GM21390 (cell line): ENCODE measurements around the gene KRCC1.
"Not testable (repeated sequence)": the region's sequence is repeated elsewhere in the genome, so short reads cannot be mapped to it uniquely, and the experiment has no call there.

Experiments used
- ATAC-seq: cut with Tn5 transposase; IDR thresholded peaks from one replicate; pipeline ENCODE4 v1.9.1; 2021; ENCODE audit not compliant: unreplicated experiment

The KRCC1 gene

DNA sequence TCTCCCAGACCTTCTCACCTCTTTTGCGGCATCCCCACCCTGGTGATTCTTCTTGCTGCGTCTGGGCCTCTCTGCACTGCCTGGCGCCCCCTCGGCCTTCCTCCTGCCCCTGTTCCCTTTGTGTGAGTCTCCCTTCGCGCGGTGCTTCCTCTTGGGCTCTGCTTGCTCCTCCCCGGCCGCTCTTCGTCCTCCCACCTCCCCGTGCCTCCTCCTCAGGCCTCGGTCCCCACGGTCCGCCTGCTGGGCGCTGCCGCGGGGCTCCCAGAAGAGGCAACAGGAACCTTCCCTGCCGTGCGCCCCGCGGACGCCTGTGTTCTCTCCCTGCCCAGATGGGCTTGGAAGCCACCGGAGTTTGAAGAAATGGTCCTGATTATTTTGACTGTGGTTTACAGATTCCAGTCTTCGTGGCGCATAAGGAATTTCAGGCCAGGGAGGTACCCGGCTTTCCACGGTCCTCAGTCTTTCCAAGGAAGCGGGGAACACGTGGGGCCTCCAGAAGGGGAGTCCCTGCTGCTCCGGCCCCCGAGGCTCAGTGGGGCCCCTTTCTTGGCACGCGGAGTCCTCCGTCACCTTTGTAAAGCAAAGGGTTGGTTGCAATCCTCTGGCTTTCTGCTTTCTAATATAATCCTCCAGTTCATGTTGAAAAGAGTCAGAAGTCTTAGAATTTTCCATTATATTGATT lies 52.4 kb downstream of the KRCC1 start:
- ATAC-seq, result no peak

GRCh38 chr2:88002359-88002707 lies 53.2 kb downstream of the KRCC1 start:
- ATAC-seq, result no peak

DNA sequence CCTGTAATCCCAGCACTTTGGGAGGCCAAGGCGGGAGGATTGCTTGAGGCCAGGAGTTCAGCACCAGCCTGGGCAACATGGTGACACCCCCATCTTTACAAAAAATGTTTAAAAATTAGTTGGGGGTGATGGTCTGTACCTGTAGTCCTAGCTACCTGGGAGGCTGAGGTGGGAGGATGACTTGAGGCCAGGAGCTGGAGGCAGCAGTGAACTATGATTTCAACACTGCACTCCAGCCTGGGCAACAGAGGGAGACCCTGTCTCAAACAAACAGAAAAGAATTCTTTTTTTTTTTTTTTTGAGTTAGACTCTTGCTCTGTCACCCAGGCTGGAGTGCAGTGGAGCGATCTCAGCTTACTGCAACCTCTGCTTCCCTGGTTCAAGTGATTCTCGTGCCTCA lies 55.1 kb downstream of the KRCC1 start:
- ATAC-seq, result not testable (repeated sequence)

DNA sequence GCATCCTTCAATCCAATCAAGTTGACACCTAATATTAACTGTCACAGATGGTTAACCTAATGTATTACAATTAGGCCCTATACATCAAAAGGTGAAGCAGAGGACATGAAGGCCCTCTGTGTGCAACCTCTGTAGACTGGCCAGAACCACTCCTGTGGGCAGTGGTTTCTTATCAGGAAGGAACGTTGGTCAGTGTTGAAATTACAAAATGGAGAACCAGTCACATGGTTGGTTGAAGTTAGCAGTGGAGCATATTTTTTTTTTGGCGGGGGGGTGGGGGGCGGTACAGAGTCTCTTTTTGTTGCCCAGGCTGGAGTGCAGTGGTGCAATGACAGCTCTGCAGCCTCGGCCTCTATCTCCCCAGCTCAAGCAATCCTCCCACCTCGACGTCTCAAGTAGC lies 59.0 kb downstream of the KRCC1 start:
- no peak for ATAC-seq

DNA sequence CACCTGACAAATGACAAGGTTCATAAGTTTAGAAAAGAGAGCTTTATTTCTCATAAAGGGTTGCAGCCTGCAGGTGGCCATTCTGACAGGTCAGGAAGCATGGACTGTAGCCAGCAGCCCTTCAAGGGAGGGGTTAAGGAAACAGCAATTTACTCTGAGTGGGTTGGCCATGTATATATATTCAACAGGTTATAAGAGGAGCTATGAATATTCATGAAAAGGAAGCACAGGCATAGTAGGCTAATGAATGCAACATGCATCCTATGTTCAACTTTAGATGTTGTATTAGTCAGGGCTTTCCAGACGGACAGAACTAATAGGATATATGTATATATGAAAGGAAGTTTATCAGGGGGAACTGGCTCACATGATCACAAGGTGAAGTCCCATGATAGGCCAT lies 59.8 kb downstream of the KRCC1 start:
- no peak for ATAC-seq

DNA sequence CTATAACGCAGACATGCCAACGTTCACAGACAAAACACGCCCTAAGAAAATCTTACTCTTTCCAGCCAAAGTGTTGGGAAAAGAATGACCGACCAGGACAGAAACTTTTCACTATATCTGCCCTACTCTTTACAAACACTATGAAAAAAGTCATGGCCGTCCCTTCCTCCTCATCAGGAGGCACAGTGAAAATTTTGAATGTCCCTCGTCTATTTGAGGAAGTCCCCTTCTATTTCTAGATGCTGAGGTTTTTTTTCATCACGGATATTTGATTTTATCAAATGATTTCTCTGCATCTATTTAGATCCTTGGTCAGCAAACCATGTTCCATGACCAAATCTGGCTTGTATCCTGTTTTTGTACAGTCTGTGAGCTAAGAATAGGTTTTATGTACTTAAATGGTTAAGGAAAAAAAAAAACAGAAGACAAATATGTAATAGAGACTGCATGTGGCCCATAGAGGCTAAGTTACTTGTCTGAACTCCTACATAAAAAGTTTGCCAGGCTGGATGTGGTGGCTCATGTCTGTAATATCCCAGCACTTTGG lies 61.2 kb downstream of the KRCC1 start:
- not testable (repeated sequence) for ATAC-seq

GRCh38 chr2:87992569-87992968 lies 63.0 kb downstream of the KRCC1 start:
- not testable (repeated sequence) for ATAC-seq

DNA sequence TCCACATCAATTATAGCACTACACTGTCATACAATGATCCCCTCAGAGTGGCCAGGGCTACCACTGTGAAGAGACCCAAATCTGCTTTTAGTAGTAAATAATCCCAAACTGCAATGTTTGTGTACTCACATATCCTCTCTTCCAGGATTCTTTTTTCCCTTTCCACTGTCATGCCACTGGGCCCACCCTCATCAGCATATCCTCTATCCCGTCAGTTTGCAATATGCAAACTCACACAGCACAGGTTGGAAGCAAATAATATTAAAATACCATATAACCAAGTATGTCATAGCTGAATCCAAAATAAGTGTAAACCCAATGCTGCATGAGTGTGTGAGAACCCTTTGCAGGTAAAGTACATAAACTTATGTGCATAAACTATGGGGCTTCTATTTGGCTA lies 68.1 kb downstream of the KRCC1 start:
- ATAC-seq, result not testable (repeated sequence)

GRCh38 chr2:87985902-87986301 lies 69.7 kb downstream of the KRCC1 start:
- not testable (repeated sequence) for ATAC-seq

DNA sequence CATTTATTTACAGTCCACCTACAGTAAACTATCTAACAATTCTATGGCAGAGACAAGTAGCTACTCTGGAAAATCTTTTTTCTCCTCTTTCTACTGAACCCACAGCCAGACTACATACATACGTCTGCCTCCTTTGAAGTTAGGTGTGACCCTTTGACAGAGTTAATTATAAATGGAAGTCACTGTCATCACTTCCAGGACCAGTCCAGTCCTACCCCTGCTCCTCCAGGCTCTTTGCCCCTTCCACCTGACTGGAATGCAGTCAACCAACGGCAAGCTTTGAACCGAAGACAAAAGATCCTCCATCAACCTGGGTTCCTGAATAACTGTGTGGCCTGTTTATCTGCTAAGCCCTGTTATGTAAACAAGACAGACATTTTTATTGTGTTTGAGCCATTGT lies 74.4 kb downstream of the KRCC1 start:
- not testable (repeated sequence) for ATAC-seq
